GM12878 (cell line): Measurements from ENCODE around the gene RBBP5. TPM values are rescaled to one million over a fixed set of nuclear protein-coding genes. Genes with fewer than 3 reads are reported as not detected.
A peak's percentile ranks its signal among the peaks of the same experiment; 100 is the strongest.

Experiments used
- CBX3 ChIP-seq: fragments of 200-600 bp; sonication (generic); IDR thresholded peaks from 2 replicates; pipeline ENCODE4 v1.6.1; 2016; ENCODE audit warnings: low read depth, borderline replicate concordance
- CHD1 ChIP-seq: IDR thresholded peaks from 2 replicates; pipeline ENCODE4 v1.6.1; 2012; ENCODE audit warnings: low read depth, low read length, improper control_type of control experiment
- CREM ChIP-seq: IDR thresholded peaks from 2 replicates; pipeline ENCODE4 v1.6.1; 2014; ENCODE audit warnings: antibody characterized with exemption, low read depth
- FOXK2 ChIP-seq: fragments of 450-650 bp; IDR thresholded peaks from 2 replicates; pipeline ENCODE4 v1.6.1; 2017; ENCODE audit warnings: mild to moderate bottlenecking, moderate library complexity
- GABPA ChIP-seq: IDR thresholded peaks from 2 replicates; pipeline ENCODE4 v1.6.1; 2014; ENCODE audit warnings: antibody characterized with exemption, low read depth, mild to moderate bottlenecking, inconsistent platforms
- KAT2A ChIP-seq: conservative IDR thresholded peaks from 2 replicates; pipeline ENCODE4 v1.6.1; 2011; ENCODE audit warnings: low read depth, low read length; ENCODE audit not compliant: control insufficient read depth
- MXI1 ChIP-seq: fragments of 150-350 bp; IDR thresholded peaks from 2 replicates; pipeline ENCODE4 v1.6.1; 2011; ENCODE audit warnings: low read depth, mild to moderate bottlenecking, inconsistent platforms, low read length, improper control_type of control experiment
- MYC ChIP-seq: IDR thresholded peaks from 2 replicates; pipeline ENCODE4 v1.6.1; 2011; ENCODE audit warnings: mild to moderate bottlenecking, low read length, moderate library complexity, inconsistent platforms; ENCODE audit not compliant: insufficient read depth, insufficient replicate concordance, insufficient read length, severe bottlenecking
- NFYA ChIP-seq: IDR thresholded peaks from 2 replicates; pipeline ENCODE4 v1.6.1; 2011; ENCODE audit warnings: low read depth, mild to moderate bottlenecking, low read length, improper control_type of control experiment, borderline replicate concordance
- NRF1 ChIP-seq: conservative IDR thresholded peaks from 2 replicates; pipeline ENCODE4 v1.6.1; 2011; ENCODE audit warnings: mild to moderate bottlenecking, low read depth, low read length, improper control_type of control experiment
- RCOR1 ChIP-seq: conservative IDR thresholded peaks from 2 replicates; pipeline ENCODE4 v1.6.1; 2012; ENCODE audit warnings: low read depth, low read length, improper control_type of control experiment
- SP1 ChIP-seq: IDR thresholded peaks from one replicate; pipeline ENCODE4 v1.6.1; 2011; ENCODE audit warnings: low read depth, low read length
- YBX1 ChIP-seq: fragments of 450-650 bp; IDR thresholded peaks from 2 replicates; pipeline ENCODE4 v1.6.1; 2016; ENCODE audit warnings: antibody characterized with exemption
- ZBED1 ChIP-seq: IDR thresholded peaks from 2 replicates; pipeline ENCODE4 v1.6.1; 2016; ENCODE audit warnings: borderline replicate concordance
- ZNF274 ChIP-seq: IDR thresholded peaks from one replicate; pipeline ENCODE4 v1.8.0; 2011; ENCODE audit not compliant: insufficient read length, insufficient read depth
- ZNF384 ChIP-seq: IDR thresholded peaks from 2 replicates; pipeline ENCODE4 v1.6.1; 2012; ENCODE audit warnings: low read depth, mild to moderate bottlenecking, low read length, improper control_type of control experiment, borderline replicate concordance
- polyA plus RNA-seq, 11 experiments: library from polyadenylated mRNA; depleted of rRNA in 4 of 11; unstranded in 6 of 11; stranded (reverse) in 5 of 11; fragments of >200 nt; fragmentation: Nextera tagmentation in 4 of 11; fragmentation: Illumina TruSeq in 1 of 11; extraction: Ambion mirVana in 4 of 11; extraction: Trizol in 1 of 11; gene quantifications; 1 replicate in 1 of 11; 2 replicates in 10 of 11; pipeline versions ENCODE4 v1.2.1 to v1.2.3, GENCODE V29; 2011 to 2016; ENCODE audit warnings: inconsistent platforms in 2 of 11, missing spikeins in 2 of 11, low read depth in 1 of 11
- total RNA-seq, 4 experiments: library from RNA; depleted of rRNA in 3 of 4; stranded (reverse); fragments of >200 nt in 3 of 4; fragmentation: Illumina TruSeq in 1 of 4; extraction: Trizol in 1 of 4; gene quantifications; 2 replicates each; pipeline versions ENCODE4 v1.2.1 to v1.2.3, GENCODE V29; 2013 to 2021
- TF ChIP-seq, protein P1 (sequence below): fragments of 450-650 bp; IDR thresholded peaks from 2 replicates; pipeline ENCODE4 v1.6.1; 2017; ENCODE audit warnings: mild to moderate bottlenecking
- TF ChIP-seq, protein P2 (sequence below): fragments of 150-350 bp; IDR thresholded peaks from 2 replicates; pipeline ENCODE4 v1.6.1; 2014; ENCODE audit warnings: mild to moderate bottlenecking, low read depth, low read length
- TF ChIP-seq, protein P3 (sequence below): IDR thresholded peaks from 2 replicates; pipeline ENCODE4 v1.6.1; 2012; ENCODE audit warnings: low read depth, low read length, improper control_type of control experiment
- TF ChIP-seq, protein P4 (sequence below): IDR thresholded peaks from 2 replicates; pipeline ENCODE4 v1.6.1; 2012; ENCODE audit warnings: low read depth, low read length, improper control_type of control experiment
- TF ChIP-seq, protein P5 (sequence below): fragments of 450-650 bp; IDR thresholded peaks from 2 replicates; pipeline ENCODE4 v1.6.1; 2014; ENCODE audit warnings: mild to moderate bottlenecking
- TF ChIP-seq, protein P6 (sequence below), 3 experiments: IDR thresholded peaks in 2 of 3; conservative IDR thresholded peaks in 1 of 3; 2 replicates each; pipeline ENCODE4 v1.5.1; 2011; ENCODE audit warnings: low read depth in 3 of 3, low read length in 3 of 3, mild to moderate bottlenecking in 3 of 3, control low read depth in 2 of 3, moderate library complexity in 2 of 3, inconsistent platforms in 1 of 3, mixed read lengths in 1 of 3; ENCODE audit not compliant: control insufficient read depth in 2 of 3, insufficient read depth in 1 of 3; ENCODE audit errors: extremely low read depth in 1 of 3

The RBBP5 gene
- total and polyA plus RNA-seq, 10 of the 15 experiments (the other 5 are each of a cell fraction or from before 2014, with no cell fraction given): 10.0 to 20.6 (median 14.8) TPM

DNA sequence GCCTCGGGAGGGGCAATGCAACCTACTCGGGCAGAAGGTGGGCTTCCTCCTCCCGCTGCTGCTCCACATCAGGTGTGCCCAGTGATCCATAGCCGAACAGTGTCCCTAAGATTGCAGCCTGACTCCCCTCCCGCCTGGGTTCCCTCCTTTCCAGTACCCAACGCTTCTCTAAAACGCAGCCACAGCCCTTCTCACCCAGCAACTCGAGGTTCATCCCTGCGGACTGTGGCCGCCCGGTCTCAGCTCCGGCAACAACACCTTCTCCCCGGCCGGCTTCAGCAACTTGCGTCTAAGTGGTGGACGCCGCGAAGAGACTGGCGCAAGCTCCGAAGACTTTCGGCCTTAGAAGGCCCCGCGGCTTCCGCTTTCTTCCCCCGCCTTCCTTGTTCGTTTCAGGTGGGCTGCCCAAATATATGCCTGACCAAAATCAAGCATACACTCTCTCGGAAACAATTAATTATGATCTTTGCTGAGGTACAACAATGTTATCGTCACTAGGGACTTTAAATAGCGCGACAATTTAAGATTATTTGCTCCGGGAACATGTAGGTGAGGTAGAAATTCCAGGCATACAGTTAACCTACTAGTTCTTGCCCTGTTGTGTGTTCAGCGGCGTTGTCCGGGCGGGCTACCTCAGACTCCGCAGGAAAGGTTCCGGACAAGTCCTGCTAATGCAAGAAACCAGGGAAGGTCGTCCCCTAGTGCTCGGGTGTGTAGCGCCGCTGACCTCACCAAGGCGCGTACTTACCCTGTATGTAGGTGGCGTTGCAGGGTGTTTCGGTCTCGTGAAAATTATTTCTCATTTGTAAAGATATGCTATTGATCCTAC lies at the start of gene RBBP5 (continued):
- TF ChIP-seq, protein P1, sequence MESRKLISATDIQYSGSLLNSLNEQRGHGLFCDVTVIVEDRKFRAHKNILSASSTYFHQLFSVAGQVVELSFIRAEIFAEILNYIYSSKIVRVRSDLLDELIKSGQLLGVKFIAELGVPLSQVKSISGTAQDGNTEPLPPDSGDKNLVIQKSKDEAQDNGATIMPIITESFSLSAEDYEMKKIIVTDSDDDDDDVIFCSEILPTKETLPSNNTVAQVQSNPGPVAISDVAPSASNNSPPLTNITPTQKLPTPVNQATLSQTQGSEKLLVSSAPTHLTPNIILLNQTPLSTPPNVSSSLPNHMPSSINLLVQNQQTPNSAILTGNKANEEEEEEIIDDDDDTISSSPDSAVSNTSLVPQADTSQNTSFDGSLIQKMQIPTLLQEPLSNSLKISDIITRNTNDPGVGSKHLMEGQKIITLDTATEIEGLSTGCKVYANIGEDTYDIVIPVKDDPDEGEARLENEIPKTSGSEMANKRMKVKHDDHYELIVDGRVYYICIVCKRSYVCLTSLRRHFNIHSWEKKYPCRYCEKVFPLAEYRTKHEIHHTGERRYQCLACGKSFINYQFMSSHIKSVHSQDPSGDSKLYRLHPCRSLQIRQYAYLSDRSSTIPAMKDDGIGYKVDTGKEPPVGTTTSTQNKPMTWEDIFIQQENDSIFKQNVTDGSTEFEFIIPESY: peak; percentile 81
- TF ChIP-seq, protein P2, sequence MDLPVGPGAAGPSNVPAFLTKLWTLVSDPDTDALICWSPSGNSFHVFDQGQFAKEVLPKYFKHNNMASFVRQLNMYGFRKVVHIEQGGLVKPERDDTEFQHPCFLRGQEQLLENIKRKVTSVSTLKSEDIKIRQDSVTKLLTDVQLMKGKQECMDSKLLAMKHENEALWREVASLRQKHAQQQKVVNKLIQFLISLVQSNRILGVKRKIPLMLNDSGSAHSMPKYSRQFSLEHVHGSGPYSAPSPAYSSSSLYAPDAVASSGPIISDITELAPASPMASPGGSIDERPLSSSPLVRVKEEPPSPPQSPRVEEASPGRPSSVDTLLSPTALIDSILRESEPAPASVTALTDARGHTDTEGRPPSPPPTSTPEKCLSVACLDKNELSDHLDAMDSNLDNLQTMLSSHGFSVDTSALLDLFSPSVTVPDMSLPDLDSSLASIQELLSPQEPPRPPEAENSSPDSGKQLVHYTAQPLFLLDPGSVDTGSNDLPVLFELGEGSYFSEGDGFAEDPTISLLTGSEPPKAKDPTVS: peak; percentile 86; the same call in 1 of the 2 replicates
- no peak for TF ChIP-seq CBX3
- TF ChIP-seq ZNF384: no peak
- TF ChIP-seq ZNF274: no peak
- no peak for TF ChIP-seq KAT2A
- TF ChIP-seq NFYA: no peak
- TF ChIP-seq MYC: peak; percentile 87
- TF ChIP-seq FOXK2: peak; percentile 94
- peak; percentile 96 for TF ChIP-seq CREM
- TF ChIP-seq, protein P3, sequence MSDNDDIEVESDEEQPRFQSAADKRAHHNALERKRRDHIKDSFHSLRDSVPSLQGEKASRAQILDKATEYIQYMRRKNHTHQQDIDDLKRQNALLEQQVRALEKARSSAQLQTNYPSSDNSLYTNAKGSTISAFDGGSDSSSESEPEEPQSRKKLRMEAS: 0 out of 2 replicates have a peak, but pooled peaks have one; percentile 20
- TF ChIP-seq CHD1: no peak
- TF ChIP-seq, protein P4, sequence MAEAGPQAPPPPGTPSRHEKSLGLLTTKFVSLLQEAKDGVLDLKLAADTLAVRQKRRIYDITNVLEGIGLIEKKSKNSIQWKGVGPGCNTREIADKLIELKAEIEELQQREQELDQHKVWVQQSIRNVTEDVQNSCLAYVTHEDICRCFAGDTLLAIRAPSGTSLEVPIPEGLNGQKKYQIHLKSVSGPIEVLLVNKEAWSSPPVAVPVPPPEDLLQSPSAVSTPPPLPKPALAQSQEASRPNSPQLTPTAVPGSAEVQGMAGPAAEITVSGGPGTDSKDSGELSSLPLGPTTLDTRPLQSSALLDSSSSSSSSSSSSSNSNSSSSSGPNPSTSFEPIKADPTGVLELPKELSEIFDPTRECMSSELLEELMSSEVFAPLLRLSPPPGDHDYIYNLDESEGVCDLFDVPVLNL: 0 out of 2 replicates have a peak, but pooled peaks have one; percentile 28
- TF ChIP-seq NRF1: peak; percentile 24; the same call in 1 of the 2 replicates
- peak; percentile 92 for TF ChIP-seq SP1
- TF ChIP-seq, protein P5, sequence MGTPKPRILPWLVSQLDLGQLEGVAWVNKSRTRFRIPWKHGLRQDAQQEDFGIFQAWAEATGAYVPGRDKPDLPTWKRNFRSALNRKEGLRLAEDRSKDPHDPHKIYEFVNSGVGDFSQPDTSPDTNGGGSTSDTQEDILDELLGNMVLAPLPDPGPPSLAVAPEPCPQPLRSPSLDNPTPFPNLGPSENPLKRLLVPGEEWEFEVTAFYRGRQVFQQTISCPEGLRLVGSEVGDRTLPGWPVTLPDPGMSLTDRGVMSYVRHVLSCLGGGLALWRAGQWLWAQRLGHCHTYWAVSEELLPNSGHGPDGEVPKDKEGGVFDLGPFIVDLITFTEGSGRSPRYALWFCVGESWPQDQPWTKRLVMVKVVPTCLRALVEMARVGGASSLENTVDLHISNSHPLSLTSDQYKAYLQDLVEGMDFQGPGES: peak; percentile 24; the same call in 1 of the 2 replicates
- TF ChIP-seq GABPA: peak; percentile 95
- peak; percentile 74 for TF ChIP-seq MXI1
- no peak for TF ChIP-seq YBX1
- 0 out of 2 replicates have a peak, but pooled peaks have one; percentile 22 for TF ChIP-seq RCOR1
- TF ChIP-seq ZBED1: peak; percentile 65; the same call in 1 of the 2 replicates
- TF ChIP-seq, protein P6, sequence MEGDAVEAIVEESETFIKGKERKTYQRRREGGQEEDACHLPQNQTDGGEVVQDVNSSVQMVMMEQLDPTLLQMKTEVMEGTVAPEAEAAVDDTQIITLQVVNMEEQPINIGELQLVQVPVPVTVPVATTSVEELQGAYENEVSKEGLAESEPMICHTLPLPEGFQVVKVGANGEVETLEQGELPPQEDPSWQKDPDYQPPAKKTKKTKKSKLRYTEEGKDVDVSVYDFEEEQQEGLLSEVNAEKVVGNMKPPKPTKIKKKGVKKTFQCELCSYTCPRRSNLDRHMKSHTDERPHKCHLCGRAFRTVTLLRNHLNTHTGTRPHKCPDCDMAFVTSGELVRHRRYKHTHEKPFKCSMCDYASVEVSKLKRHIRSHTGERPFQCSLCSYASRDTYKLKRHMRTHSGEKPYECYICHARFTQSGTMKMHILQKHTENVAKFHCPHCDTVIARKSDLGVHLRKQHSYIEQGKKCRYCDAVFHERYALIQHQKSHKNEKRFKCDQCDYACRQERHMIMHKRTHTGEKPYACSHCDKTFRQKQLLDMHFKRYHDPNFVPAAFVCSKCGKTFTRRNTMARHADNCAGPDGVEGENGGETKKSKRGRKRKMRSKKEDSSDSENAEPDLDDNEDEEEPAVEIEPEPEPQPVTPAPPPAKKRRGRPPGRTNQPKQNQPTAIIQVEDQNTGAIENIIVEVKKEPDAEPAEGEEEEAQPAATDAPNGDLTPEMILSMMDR (IDR thresholded peaks at IDR 0.05 in 2 of 3, conservative IDR thresholded peaks at IDR 0.05 in 1 of 3; ENCODE audit: control insufficient read depth in 2 of 3, extremely low read depth in 1 of 3, insufficient read depth in 1 of 3, low read depth in 3 of 3, low read length in 3 of 3): peak; percentile 76 to 84 (median 82)
